ENCODE data around the gene CCDC3.

Gene CCDC3

GRCh38 chr10:12961416-12962205 lies 39.9 kb downstream of the CCDC3 start:
- DNase-seq (ENCODE audit: low read depth): no peak

- no peak for DNase-seq (ENCODE audit: low read depth)
Observed at GRCh38 chr10:12960941-12961340, 40.6 kb downstream of the CCDC3 start.

- DNase-seq (ENCODE audit: low read depth): no peak
Observed at GRCh38 chr10:12960334-12960898, 41.1 kb downstream of the CCDC3 start.

GRCh38 chr10:12958546-12959110 lies 42.9 kb downstream of the CCDC3 start:
- no peak for DNase-seq (ENCODE audit: low read depth)

GRCh38 chr10:12957081-12957480 lies 44.4 kb downstream of the CCDC3 start:
- DNase-seq (ENCODE audit: low read depth): no peak

- no peak for DNase-seq (ENCODE audit: low read depth)
Observed at GRCh38 chr10:12954866-12955265, 46.6 kb downstream of the CCDC3 start.

- no peak for DNase-seq (ENCODE audit: low read depth)
Observed at GRCh38 chr10:12950583-12951128, 50.9 kb downstream of the CCDC3 start.

- no peak for DNase-seq (ENCODE audit: low read depth)
Observed at GRCh38 chr10:12949248-12949647, 52.3 kb downstream of the CCDC3 start.

- DNase-seq (ENCODE audit: low read depth): no peak
Observed at GRCh38 chr10:12947741-12948140, 53.8 kb downstream of the CCDC3 start.

- no peak for DNase-seq (ENCODE audit: low read depth)
Observed at GRCh38 chr10:12946372-12946771, 55.1 kb downstream of the CCDC3 start.

- DNase-seq (ENCODE audit: low read depth): no peak
Observed at GRCh38 chr10:12945690-12946359, 55.7 kb downstream of the CCDC3 start.

GRCh38 chr10:12944931-12945330 lies 56.6 kb downstream of the CCDC3 start:
- DNase-seq (ENCODE audit: low read depth): no peak

GRCh38 chr10:12943425-12943824 lies 58.1 kb downstream of the CCDC3 start:
- no peak for DNase-seq (ENCODE audit: low read depth)

GRCh38 chr10:12941966-12942365 lies 59.5 kb downstream of the CCDC3 start:
- DNase-seq (ENCODE audit: low read depth): no peak

- DNase-seq (ENCODE audit: low read depth): no peak
Observed at GRCh38 chr10:12940791-12941190, 60.7 kb downstream of the CCDC3 start.

GRCh38 chr10:12938271-12938670 lies 63.2 kb downstream of the CCDC3 start:
- no peak for DNase-seq (ENCODE audit: low read depth)

GRCh38 chr10:12937527-12937926 lies 64.0 kb downstream of the CCDC3 start:
- no peak for DNase-seq (ENCODE audit: low read depth)

GRCh38 chr10:12934777-12935176 lies 66.7 kb downstream of the CCDC3 start:
- DNase-seq (ENCODE audit: low read depth): peak; percentile 16

GRCh38 chr10:12929381-12929780 lies 72.1 kb downstream of the CCDC3 start:
- no peak for DNase-seq (ENCODE audit: low read depth)

GRCh38 chr10:12928571-12928970 lies 72.9 kb downstream of the CCDC3 start:
- DNase-seq (ENCODE audit: low read depth): no peak

- DNase-seq (ENCODE audit: low read depth): no peak
Observed at GRCh38 chr10:12927896-12928295, 73.6 kb downstream of the CCDC3 start.

- no peak for DNase-seq (ENCODE audit: low read depth)
Observed at GRCh38 chr10:12925845-12926244, 75.7 kb downstream of the CCDC3 start.

GRCh38 chr10:12924911-12925310 lies 76.6 kb downstream of the CCDC3 start:
- no peak for DNase-seq (ENCODE audit: low read depth)
